C4-2B (cell line): Measurements from ENCODE around the gene KNCN.

ENCODE experiments used
- CTCF ChIP-seq: fragments of 450-650 bp; conservative IDR thresholded peaks from 2 replicates; pipeline ENCODE4 v1.5.1; 2017; ENCODE audit warnings: mild to moderate bottlenecking
- ZFX ChIP-seq: fragments of 450-650 bp; IDR thresholded peaks from 2 replicates; pipeline ENCODE4 v1.6.1; 2017

GRCh38 chr1:46512792-46513190, 38.7 kb downstream of the KNCN start:
- TF ChIP-seq CTCF (no peak), ZFX (no peak)
